Urinary bladder (tissue), 4 donors: Measurements from ENCODE around the gene SARDH. TPM values are rescaled to one million over a fixed set of nuclear protein-coding genes. Genes with fewer than 3 reads are reported as not detected.

ENCODE experiments used
- DNase-seq: peaks from one replicate; pipeline ENCODE4 v3.0.0-alpha.2; 2015; ENCODE audit errors: extremely low spot score
- H3K27ac ChIP-seq: one replicate; pipeline ENCODE4 v1.5.1; 2013; ENCODE audit warnings: low read depth, mild to moderate bottlenecking, moderate library complexity
- H3K36me3 ChIP-seq: one replicate; pipeline ENCODE4 v1.6.1; 2013; ENCODE audit warnings: mild to moderate bottlenecking, moderate library complexity; ENCODE audit not compliant: insufficient read depth
- H3K4me1 ChIP-seq: one replicate; pipeline ENCODE4 v1.6.1; 2013; ENCODE audit warnings: mild to moderate bottlenecking, moderate library complexity; ENCODE audit not compliant: insufficient read depth
- H3K4me3 ChIP-seq: one replicate; pipeline ENCODE4 v1.5.1; 2013; ENCODE audit warnings: low read depth, low read length
- WGBS: extraction: QIAGEN DNeasy Blood & Tissue Kit; methylation state at CpG from one replicate; pipeline ENCODE4 v1.1.7; 2013; 5-methylcytosine and 5-hydroxymethylcytosine counted together
- polyA plus RNA-seq: library from polyadenylated mRNA; stranded (reverse); fragments of 200-250 nt; gene quantifications from one replicate; pipeline ENCODE4 v1.2.3, GENCODE V29; 2013
- total RNA-seq: library from RNA; depleted of rRNA; stranded (reverse); fragments of >200 nt; gene quantifications from one replicate; pipeline ENCODE4 v1.2.3, GENCODE V29; 2014
- donor health status: healthy with polysubstance abuse.
- donor health status: healthy.

Gene SARDH
- total and polyA plus RNA-seq, 2 donors: 1.5 to 4.9 TPM

DNA sequence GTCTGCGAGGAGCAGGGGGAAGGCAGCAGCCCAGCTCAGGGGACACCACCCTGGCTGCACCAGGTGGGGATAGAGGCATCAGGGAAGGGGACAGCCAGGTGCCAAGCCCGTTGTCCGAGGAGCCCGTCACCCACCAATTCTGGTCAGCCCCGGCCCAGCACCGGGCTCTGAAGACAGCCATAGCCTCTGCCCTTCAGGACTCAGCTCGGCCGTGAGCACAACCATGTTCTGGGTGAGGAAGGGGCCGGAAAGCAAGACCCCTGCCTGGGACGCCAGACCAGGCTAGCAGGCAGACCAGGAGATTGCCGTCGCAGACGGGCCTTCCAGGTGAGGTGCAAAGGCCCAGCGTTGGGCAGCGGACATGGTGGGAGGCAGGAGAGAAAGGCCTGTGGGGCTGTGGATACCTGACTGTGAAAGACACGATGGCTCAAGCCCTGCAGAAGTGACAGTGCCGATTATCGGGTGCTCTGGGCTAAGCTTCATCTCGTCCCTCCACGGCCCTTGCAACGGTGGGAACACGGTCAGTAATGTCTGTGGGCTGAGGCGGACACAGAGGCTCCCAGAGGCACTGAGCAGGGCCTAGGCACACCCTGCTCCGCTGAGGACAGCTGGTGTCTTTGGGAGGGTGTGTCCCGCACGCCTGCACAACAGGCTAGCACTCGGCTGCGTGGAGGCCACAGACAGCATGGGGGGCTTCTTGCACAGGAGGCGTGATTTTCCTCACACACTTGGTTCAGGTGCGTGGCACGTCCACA is 65.5 kb downstream of the SARDH start:
- H3K27ac ChIP-seq: no peak overlapping the region
- no peaks in the 10 kb centered on the region for H3K36me3 ChIP-seq
- no peak for DNase-seq
- WGBS: 88% methylated on average over 31 of the region's 31 CpGs
- no peak overlapping the region for H3K4me3 ChIP-seq
- no peaks in the 10 kb centered on the region for H3K4me1 ChIP-seq

GRCh38 chr9:133671371-133671770 is 66.8 kb downstream of the SARDH start:
- no peak for DNase-seq
- Histone ChIP-seq H3K4me1 (no peaks in the 10 kb centered on the region), H3K36me3 (no peaks in the 10 kb centered on the region), H3K4me3 (no peak overlapping the region), H3K27ac (no peak overlapping the region)
- 87% methylated on average over 21 of the region's 21 CpGs for WGBS

DNA sequence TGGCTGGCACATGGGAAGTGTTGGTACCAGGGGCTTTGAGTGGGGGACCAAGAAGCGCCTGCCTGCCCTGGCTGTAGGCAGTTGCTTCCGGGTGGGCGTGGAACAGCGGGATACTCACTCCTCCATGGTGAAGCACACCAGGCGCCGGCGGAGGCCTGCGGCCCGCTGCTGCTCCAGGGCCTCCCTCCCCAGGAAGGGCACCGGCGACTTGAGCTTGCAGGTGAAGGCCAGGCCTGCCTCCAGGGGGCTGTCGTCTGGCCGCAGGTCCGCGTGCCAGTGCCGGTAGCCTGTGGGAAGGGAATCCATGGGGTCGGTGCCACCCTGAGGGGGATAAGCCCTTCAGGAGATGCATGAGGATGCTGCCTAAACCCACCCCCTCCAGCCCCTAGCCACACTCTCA is 67.7 kb downstream of the SARDH start:
- WGBS: 98% methylated on average over 17 of the region's 17 CpGs

DNA sequence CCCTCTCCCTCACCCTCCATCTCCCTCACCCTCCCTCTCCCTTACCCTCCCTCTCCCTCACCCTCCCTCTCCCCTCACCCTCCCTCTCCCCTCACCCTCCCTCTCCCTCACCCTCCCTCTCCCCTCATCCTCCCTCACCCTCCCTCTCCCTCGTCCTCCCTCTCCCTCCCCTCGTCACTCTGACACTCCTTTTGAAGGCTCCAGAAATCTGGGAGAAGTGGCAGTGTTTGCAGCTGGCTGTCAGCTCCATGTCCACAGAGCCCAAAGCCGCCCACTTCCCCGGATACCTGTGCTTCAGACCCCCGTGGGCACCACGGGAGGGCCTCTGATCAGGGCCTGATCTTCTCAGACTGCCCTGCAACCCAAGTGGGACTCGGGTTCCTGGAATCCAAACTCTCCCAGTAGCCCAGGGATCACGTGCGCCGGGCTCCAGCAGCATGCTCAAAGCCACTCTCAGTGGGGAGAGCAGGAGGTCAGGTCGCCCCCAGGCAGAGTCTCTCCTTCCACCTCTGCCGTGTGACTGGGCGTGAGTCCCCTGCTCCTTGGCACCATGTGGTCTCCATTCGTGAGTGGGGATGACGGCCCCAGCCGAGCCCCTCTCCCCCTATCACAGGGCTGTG is 68.9 kb downstream of the SARDH start:
- H3K27ac ChIP-seq: no peak overlapping the region
- no peaks in the 10 kb centered on the region for H3K36me3 ChIP-seq
- H3K4me3 ChIP-seq: no peak overlapping the region
- no peaks in the 10 kb centered on the region for H3K4me1 ChIP-seq
- 89% methylated on average over 14 of the region's 16 CpGs for WGBS
- no peak for DNase-seq

More for the DNA sequence above, 67.7 kb downstream of the SARDH start:
- Histone ChIP-seq H3K4me1 (no peaks in the 10 kb centered on the region), H3K4me3 (no peak overlapping the region), H3K36me3 (no peaks in the 10 kb centered on the region), H3K27ac (no peak overlapping the region)
- DNase-seq: no peak

DNA sequence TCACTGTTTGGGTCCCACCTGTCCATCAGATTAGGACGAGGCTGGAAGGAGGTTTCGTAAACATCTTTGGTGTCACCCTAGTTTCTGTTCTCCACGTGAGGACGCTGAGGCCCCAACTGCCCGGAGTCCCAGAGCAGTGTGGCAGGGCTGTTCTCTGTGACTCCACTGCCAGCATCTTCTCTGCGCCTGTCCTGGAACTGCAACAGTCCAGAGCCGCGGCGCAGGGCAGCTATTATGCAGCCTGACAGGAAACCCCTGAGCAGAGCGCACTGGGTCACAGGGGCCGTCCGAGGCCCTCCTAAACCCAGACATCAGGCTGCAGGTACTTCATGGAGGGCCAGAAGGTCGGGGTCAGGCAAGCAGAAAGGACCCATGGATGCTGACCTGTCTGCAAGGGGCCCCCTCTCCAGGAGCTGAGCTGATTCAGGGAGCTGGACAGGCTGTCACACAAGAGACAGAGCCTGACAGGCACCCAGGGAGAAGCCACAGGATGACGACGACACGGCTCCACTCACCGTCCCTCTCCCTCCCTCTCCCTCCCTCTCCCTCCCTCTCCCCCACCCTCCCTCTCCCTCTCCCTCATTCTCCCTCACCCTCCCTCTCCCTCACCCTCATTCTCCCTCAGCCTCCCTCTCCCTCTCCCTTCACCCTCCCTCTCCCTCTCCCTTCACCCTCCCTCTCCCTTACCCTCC is 70.2 kb downstream of the SARDH start:
- Histone ChIP-seq H3K27ac (no peak overlapping the region), H3K4me1 (no peaks in the 10 kb centered on the region), H3K4me3 (no peak overlapping the region), H3K36me3 (no peaks in the 10 kb centered on the region)
- no peak for DNase-seq
- 65% methylated on average over 17 of the region's 17 CpGs for WGBS

GRCh38 chr9:133666845-133667244 is 71.3 kb downstream of the SARDH start:
- 80% methylated on average over 11 of the region's 11 CpGs for WGBS

DNA sequence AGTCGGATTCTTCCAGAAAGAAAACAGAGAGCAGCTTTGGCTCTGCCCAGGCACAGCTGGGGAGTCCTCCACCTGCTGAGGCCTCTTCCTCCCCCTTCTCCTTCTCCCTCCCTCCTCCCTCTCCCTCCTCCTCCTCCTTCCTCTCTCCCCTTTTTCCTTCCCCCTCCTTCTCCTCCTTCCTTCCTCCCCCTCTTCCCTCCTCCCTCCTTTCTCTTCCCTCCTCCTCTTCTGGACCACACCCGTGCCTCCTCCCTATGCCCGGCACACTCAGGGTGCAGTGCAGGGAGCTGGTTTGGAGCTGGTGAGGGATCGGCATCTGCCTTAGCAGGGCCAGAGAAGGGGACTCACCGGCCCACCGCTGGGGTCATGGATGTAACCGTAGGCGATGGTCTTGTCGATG is 71.8 kb downstream of the SARDH start:
- H3K27ac ChIP-seq: no peak overlapping the region
- H3K4me1 ChIP-seq: no peaks in the 10 kb centered on the region
- DNase-seq: no peak
- H3K4me3 ChIP-seq: no peak overlapping the region
- H3K36me3 ChIP-seq: no peaks in the 10 kb centered on the region
- 81% methylated on average over 9 of the region's 9 CpGs for WGBS

More at GRCh38 chr9:133666845-133667244, 71.3 kb downstream of the SARDH start:
- Histone ChIP-seq H3K4me1 (no peaks in the 10 kb centered on the region), H3K4me3 (no peak overlapping the region), H3K36me3 (no peaks in the 10 kb centered on the region), H3K27ac (no peak overlapping the region)
- DNase-seq: no peak

DNA sequence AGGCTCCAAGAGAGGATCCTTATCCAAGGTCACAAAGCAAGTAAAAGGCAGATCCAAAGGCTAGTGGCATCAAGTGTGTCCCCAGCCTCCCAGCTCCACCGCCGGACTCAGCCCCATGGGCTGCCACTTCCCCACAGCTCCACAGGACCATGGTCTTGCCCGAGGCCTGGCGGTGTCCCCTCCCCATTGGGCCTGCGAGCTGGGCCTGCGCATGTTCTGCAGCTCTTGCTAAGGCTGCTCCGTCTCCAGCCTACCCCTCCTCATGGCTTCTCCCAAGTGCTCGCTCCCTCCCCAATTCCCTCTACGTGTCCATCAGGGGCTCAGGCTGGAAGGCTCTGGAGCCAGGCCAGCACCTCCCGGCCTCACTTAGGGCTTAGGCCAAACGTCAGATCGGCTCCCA is 72.6 kb downstream of the SARDH start:
- WGBS: 81% methylated on average over 12 of the region's 12 CpGs
- no peak for DNase-seq
- H3K36me3 ChIP-seq: no peaks in the 10 kb centered on the region
- no peak overlapping the region for H3K27ac ChIP-seq
- H3K4me3 ChIP-seq: no peak overlapping the region
- no peaks in the 10 kb centered on the region for H3K4me1 ChIP-seq

DNA sequence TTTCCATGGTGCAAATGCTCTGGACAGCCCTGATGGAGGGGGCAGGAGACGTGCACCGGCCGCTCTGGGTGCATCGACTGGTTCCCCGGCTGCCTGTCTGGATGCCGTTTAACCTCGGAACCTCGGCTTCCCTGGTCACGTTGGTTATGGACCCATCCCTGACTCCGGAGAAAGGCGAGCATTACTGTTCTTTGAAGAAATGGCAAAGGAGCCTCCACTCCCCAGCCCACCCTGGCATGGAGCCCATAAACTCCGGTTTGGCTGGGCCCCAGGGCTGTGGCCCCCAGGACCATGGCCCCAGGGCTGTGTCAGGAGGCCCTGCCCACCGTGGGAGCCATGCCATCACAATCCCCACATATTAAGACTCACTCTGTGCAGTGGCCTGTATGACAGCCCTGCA is 73.1 kb downstream of the SARDH start:
- 88% methylated on average over 13 of the region's 13 CpGs for WGBS
- no peak for DNase-seq
- no peak overlapping the region for H3K27ac ChIP-seq
- no peaks in the 10 kb centered on the region for H3K36me3 ChIP-seq
- no peak overlapping the region for H3K4me3 ChIP-seq
- H3K4me1 ChIP-seq: no peaks in the 10 kb centered on the region

DNA sequence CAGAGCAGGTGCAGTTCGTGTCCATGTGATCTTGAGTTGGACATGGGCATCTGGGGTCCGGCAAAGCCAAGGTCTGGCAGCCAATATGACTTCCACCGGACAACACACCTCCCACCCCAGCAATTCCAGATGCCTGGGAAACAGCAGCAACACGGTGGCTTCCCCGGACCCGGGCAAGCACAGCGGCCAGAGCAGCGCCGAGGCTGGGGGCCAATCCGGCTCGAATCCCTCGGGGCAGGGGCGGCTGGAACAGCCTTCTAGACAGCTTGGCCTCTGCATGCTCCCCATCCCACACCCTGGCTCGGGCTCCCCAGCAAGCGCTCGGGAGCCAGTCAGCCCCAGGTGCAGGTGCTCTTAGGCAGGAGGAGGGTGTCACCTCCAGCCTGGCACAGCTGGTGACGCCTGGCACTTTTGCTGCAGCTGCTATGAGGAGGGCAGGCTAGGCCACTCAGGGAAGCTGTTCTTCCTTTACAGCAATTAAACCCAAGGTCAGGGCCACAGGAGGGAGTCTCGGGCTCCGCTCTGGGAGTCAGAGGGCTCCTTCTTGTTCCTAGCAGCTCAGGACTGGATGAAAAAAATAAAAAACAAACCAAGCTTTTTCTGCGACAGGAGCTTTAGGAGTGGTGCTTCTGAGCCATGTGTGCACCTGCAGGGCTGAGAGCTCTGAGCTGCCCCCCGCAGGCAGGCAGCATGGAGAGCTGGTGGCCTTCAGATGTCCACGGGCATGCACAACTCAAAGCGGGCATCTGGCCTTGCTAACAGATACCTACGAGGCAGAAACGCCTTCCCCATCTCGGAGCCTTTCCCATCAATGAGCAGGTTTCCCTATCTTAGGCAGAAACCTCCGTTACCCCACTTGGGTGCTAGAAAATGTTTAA is 73.7 kb downstream of the SARDH start:
- Histone ChIP-seq H3K4me1 (no peaks in the 10 kb centered on the region), H3K4me3 (no peak overlapping the region), H3K27ac (no peak overlapping the region), H3K36me3 (no peaks in the 10 kb centered on the region)
- WGBS: 86% methylated on average over 27 of the region's 27 CpGs
- DNase-seq: no peak

DNA sequence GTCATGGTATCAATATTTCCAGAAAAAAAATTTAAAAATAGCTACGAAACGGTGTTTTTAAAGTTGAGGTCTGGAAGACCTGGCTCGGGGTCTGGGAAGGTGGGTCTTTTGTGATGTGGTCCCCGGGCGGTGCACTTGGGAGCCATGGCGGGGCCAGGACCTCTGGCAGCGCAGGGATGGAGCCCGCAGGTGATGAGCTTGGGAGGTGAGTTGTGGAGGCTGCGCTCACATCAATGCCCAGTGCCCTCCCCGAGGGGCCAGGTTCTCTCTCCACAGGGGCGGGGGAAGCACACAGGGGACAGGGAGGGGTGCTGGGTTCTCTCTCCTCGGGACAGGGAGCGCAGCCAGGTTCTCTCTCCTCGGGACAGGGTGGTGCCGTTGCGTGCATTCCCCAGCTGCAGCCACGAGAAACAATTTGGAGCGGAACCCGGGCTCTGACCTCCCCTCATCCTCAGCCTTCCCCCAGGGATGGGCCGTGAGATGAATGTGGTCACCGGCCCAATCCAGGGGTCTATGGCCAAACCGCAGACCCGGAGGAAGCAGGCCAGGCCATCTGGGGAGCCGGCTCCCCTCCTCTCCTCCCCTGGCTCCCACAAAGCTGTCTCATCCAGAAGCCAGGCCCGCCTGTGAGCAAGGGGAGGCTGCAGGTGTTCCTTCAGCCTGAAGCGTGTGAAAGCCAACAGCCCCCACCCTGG is 76.2 kb downstream of the SARDH start:
- no peak for DNase-seq
- 82% methylated on average over 26 of the region's 26 CpGs for WGBS
- Histone ChIP-seq H3K27ac (no peak overlapping the region), H3K4me3 (no peak overlapping the region), H3K36me3 (no peaks in the 10 kb centered on the region), H3K4me1 (no peaks in the 10 kb centered on the region)

GRCh38 chr9:133659516-133659915 is 78.6 kb downstream of the SARDH start:
- H3K36me3 ChIP-seq: no peaks in the 10 kb centered on the region
- H3K27ac ChIP-seq: no peak overlapping the region
- WGBS: 56% methylated on average over 13 of the region's 13 CpGs
- H3K4me1 ChIP-seq: no peaks in the 10 kb centered on the region
- no peak for DNase-seq
- no peak overlapping the region for H3K4me3 ChIP-seq
